ENCODE data around the gene RAB40A.

- no peak for TF ChIP-seq CTCF (IDR thresholded peaks at IDR 0.05; ENCODE audit: low read depth, low read length, missing input control)
- TF ChIP-seq MAX (IDR thresholded peaks at IDR 0.05), result no peak
Measured at GRCh38 chrX:103562801-103563200, 43.5 kb upstream of the RAB40A start.

Measured in liver (tissue), 2 donors.